HEK293 (cell line): ENCODE data around the gene CDK4.

Source experiments
- CTCF ChIA-PET: fragments of 350-600 bp; formaldehyde crosslinking; extraction: SDS; loops from one replicate; lab custom pipeline; 2021; ENCODE audit warnings: antibody characterized with exemption; lab: Yijun Ruan, JAX
- POLR2A ChIA-PET: fragments of 300-600 bp; formaldehyde crosslinking; extraction: SDS; loops from one replicate; lab custom pipeline; 2020; ENCODE audit warnings: antibody characterized with exemption, inconsistent platforms; lab: Yijun Ruan, JAX
- H3K27ac ChIP-seq: fragments of 200-500 bp; sonication (Bioruptor generic); 2 replicates; pipeline ENCODE4 v1.5.1; 2014; ENCODE audit warnings: low read depth, low read length, control low read depth, inconsistent platforms; ENCODE audit errors: extremely low read depth
- H3K36me3 ChIP-seq, 2 experiments: fragments of 200-500 bp in 1 of 2; sonication (Bioruptor generic) in 1 of 2; 1 replicate in 1 of 2; 2 replicates in 1 of 2; pipeline ENCODE4 v1.5.1; 2014 to 2017; ENCODE audit warnings: inconsistent platforms in 2 of 2, low read length in 2 of 2; ENCODE audit not compliant: control insufficient read depth in 2 of 2, insufficient read depth in 1 of 2
- H3K4me1 ChIP-seq: fragments of 200-500 bp; sonication (Bioruptor generic); 2 replicates; pipeline ENCODE4 v1.5.1; 2014; ENCODE audit warnings: mild to moderate bottlenecking, low read length, inconsistent platforms; ENCODE audit not compliant: control insufficient read depth, insufficient read depth
- H3K4me3 ChIP-seq: 2 replicates; pipeline ENCODE4 v1.5.1; 2011; ENCODE audit warnings: low read depth, mild to moderate bottlenecking, control low read depth, low read length, moderate library complexity
- H3K9me3 ChIP-seq: fragments of 200-500 bp; sonication (Bioruptor generic); 2 replicates; pipeline ENCODE4 v1.5.1; 2014; ENCODE audit warnings: low read depth, low read length, inconsistent platforms; ENCODE audit not compliant: control insufficient read depth, insufficient read depth
- FEZF1 ChIP-seq: fragments of 450-650 bp; formaldehyde crosslinking; IDR thresholded peaks from 2 replicates; pipeline ENCODE4 v1.5.1; 2016; ENCODE audit warnings: missing biosample characterization, missing genetic modification characterization
- GLI2 ChIP-seq: fragments of 450-650 bp; formaldehyde crosslinking; IDR thresholded peaks from 2 replicates; pipeline ENCODE4; 2017; ENCODE audit warnings: missing biosample characterization, missing genetic modification characterization, low read depth, borderline replicate concordance
- KLF10 ChIP-seq: fragments of 450-650 bp; IDR thresholded peaks from 2 replicates; pipeline ENCODE4 v1.5.1; 2018; ENCODE audit warnings: missing biosample characterization, mild to moderate bottlenecking, missing genetic modification characterization
- KLF16 ChIP-seq: fragments of 450-650 bp; formaldehyde crosslinking; IDR thresholded peaks from 2 replicates; pipeline ENCODE4 v1.5.1; 2017; ENCODE audit warnings: missing biosample characterization, missing genetic modification characterization
- MYNN ChIP-seq: fragments of 450-650 bp; formaldehyde crosslinking; IDR thresholded peaks from 2 replicates; pipeline ENCODE4 v1.5.1; 2016; ENCODE audit warnings: missing biosample characterization, missing genetic modification characterization, borderline replicate concordance
- PRDM1 ChIP-seq: fragments of 450-650 bp; formaldehyde crosslinking; IDR thresholded peaks from 2 replicates; pipeline ENCODE4; 2016; ENCODE audit warnings: missing biosample characterization, missing genetic modification characterization
- TRIM28 ChIP-seq: IDR thresholded peaks from 2 replicates; pipeline ENCODE4 v1.6.1; 2011; ENCODE audit warnings: low read length, control low read depth, borderline replicate concordance
- YY1 ChIP-seq: fragments of 450-650 bp; formaldehyde crosslinking; IDR thresholded peaks from 2 replicates; pipeline ENCODE4 v1.5.1; 2018; ENCODE audit warnings: missing biosample characterization, missing genetic modification characterization
- ZBTB48 ChIP-seq: fragments of 450-650 bp; formaldehyde crosslinking; IDR thresholded peaks from 2 replicates; pipeline ENCODE4 v1.5.1; 2016; ENCODE audit warnings: missing biosample characterization, missing genetic modification characterization
- ZEB2 ChIP-seq: fragments of 450-650 bp; formaldehyde crosslinking; IDR thresholded peaks from 2 replicates; pipeline ENCODE4 v1.5.1; 2016; ENCODE audit warnings: missing biosample characterization, missing genetic modification characterization
- ZFHX2 ChIP-seq: fragments of 450-650 bp; formaldehyde crosslinking; conservative IDR thresholded peaks from 2 replicates; pipeline ENCODE4 v1.5.1; 2016; ENCODE audit warnings: missing biosample characterization, missing genetic modification characterization
- ZNF138 ChIP-seq: fragments of 450-650 bp; formaldehyde crosslinking; IDR thresholded peaks from 2 replicates; pipeline ENCODE4 v1.5.1; 2016; ENCODE audit warnings: missing biosample characterization, missing genetic modification characterization, borderline replicate concordance
- ZNF140 ChIP-seq: fragments of 450-650 bp; formaldehyde crosslinking; IDR thresholded peaks from 2 replicates; pipeline ENCODE4 v1.5.1; 2016; ENCODE audit warnings: missing biosample characterization, missing genetic modification characterization
- ZNF155 ChIP-seq: fragments of 450-650 bp; formaldehyde crosslinking; IDR thresholded peaks from 2 replicates; pipeline ENCODE4 v1.5.1; 2016; ENCODE audit warnings: missing biosample characterization, missing genetic modification characterization
- ZNF202 ChIP-seq: fragments of 450-650 bp; formaldehyde crosslinking; IDR thresholded peaks from 2 replicates; pipeline ENCODE4 v1.5.1; 2016; ENCODE audit warnings: missing biosample characterization, missing genetic modification characterization, borderline replicate concordance
- ZNF510 ChIP-seq: fragments of 450-650 bp; formaldehyde crosslinking; IDR thresholded peaks from 2 replicates; pipeline ENCODE4 v1.5.1; 2018; ENCODE audit warnings: mild to moderate bottlenecking, missing genetic modification characterization, missing biosample characterization; ENCODE audit not compliant: insufficient replicate concordance
- ZNF521 ChIP-seq: fragments of 450-650 bp; formaldehyde crosslinking; IDR thresholded peaks from 2 replicates; pipeline ENCODE4 v1.5.1; 2017; ENCODE audit warnings: missing biosample characterization, mild to moderate bottlenecking, missing genetic modification characterization
- ZNF549 ChIP-seq: fragments of 450-650 bp; IDR thresholded peaks from 2 replicates; pipeline ENCODE4 v1.5.1; 2018; ENCODE audit warnings: missing biosample characterization, missing genetic modification characterization, mild to moderate bottlenecking, inconsistent platforms, moderate library complexity
- ZNF654 ChIP-seq: fragments of 450-650 bp; formaldehyde crosslinking; IDR thresholded peaks from 2 replicates; pipeline ENCODE4 v1.5.1; 2016; ENCODE audit warnings: low read depth, missing biosample characterization, missing genetic modification characterization
- ZNF785 ChIP-seq: fragments of 450-650 bp; formaldehyde crosslinking; IDR thresholded peaks from 2 replicates; pipeline ENCODE4 v1.5.1; 2016; ENCODE audit warnings: missing biosample characterization, missing genetic modification characterization
- ZSCAN23 ChIP-seq: fragments of 450-650 bp; formaldehyde crosslinking; IDR thresholded peaks from 2 replicates; pipeline ENCODE4 v1.5.1; 2016; ENCODE audit warnings: missing biosample characterization, missing genetic modification characterization
- TF ChIP-seq, protein P1 (sequence below): fragments of 450-650 bp; formaldehyde crosslinking; IDR thresholded peaks from 2 replicates; pipeline ENCODE4 v1.5.1; 2016; ENCODE audit warnings: missing biosample characterization, missing genetic modification characterization
- TF ChIP-seq, protein P2 (sequence below): fragments of 450-650 bp; formaldehyde crosslinking; conservative IDR thresholded peaks from 2 replicates; pipeline ENCODE4 v1.5.1; 2016; ENCODE audit warnings: low read depth, missing biosample characterization, missing genetic modification characterization
- TF ChIP-seq, protein P3 (sequence below): fragments of 450-650 bp; IDR thresholded peaks from 2 replicates; pipeline ENCODE4 v1.5.1; 2018; ENCODE audit warnings: missing biosample characterization, mild to moderate bottlenecking, missing genetic modification characterization
- TF ChIP-seq, protein P4 (sequence below): fragments of 450-650 bp; formaldehyde crosslinking; IDR thresholded peaks from 2 replicates; pipeline ENCODE4 v1.5.1; 2017; ENCODE audit warnings: missing biosample characterization, mild to moderate bottlenecking, missing genetic modification characterization, moderate library complexity
- TF ChIP-seq, protein P5 (sequence below): fragments of 450-650 bp; formaldehyde crosslinking; IDR thresholded peaks from 2 replicates; pipeline ENCODE4 v1.5.1; 2016; ENCODE audit warnings: missing biosample characterization, missing genetic modification characterization

The CDK4 gene

DNA sequence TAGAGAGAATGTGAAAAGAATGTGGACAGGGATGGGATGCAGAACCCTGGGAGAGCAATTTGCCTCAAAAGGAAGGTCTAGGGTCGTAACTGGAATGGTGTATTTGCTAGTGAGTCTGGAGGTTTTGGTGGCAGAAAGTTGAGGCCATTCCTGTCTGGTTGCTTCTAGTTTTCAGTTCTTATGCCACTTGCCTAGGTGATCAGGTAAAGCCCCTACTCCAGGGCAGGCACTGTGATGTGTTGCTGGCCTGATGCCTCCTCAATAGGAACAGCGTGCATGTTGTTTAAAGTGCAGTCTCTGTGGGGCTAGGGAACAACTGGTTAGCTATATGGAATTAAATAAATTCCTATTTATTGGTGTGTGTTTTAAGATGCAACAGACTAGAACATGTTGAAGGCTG is 51.8 kb downstream of the CDK4 start:
- no peaks in the 10 kb centered on the region for H3K4me1 ChIP-seq
- H3K36me3 ChIP-seq, result peaks cover 25 to 50% of the 10 kb centered on the region in 2 experiments
- POLR2A ChIA-PET, result no interaction called here
- H3K4me3 ChIP-seq, result no peak overlapping the region
- CTCF ChIA-PET, result no interaction called here
- H3K9me3 ChIP-seq, result no peaks in the 10 kb centered on the region; the same call in 1 of the 2 replicates
- H3K27ac ChIP-seq, result no peak overlapping the region
- TF ChIP-seq PRDM1 (tag by site-specific recombination), result no peak
- TF ChIP-seq ZNF549 (tag by site-specific recombination), result no peak
- no peak for TF ChIP-seq ZNF521 (tag by site-specific recombination)
- TF ChIP-seq, protein P1, sequence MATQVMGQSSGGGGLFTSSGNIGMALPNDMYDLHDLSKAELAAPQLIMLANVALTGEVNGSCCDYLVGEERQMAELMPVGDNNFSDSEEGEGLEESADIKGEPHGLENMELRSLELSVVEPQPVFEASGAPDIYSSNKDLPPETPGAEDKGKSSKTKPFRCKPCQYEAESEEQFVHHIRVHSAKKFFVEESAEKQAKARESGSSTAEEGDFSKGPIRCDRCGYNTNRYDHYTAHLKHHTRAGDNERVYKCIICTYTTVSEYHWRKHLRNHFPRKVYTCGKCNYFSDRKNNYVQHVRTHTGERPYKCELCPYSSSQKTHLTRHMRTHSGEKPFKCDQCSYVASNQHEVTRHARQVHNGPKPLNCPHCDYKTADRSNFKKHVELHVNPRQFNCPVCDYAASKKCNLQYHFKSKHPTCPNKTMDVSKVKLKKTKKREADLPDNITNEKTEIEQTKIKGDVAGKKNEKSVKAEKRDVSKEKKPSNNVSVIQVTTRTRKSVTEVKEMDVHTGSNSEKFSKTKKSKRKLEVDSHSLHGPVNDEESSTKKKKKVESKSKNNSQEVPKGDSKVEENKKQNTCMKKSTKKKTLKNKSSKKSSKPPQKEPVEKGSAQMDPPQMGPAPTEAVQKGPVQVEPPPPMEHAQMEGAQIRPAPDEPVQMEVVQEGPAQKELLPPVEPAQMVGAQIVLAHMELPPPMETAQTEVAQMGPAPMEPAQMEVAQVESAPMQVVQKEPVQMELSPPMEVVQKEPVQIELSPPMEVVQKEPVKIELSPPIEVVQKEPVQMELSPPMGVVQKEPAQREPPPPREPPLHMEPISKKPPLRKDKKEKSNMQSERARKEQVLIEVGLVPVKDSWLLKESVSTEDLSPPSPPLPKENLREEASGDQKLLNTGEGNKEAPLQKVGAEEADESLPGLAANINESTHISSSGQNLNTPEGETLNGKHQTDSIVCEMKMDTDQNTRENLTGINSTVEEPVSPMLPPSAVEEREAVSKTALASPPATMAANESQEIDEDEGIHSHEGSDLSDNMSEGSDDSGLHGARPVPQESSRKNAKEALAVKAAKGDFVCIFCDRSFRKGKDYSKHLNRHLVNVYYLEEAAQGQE (tag by site-specific recombination), result no peak
- TF ChIP-seq ZFHX2 (tag by site-specific recombination), result no peak
- no peak for TF ChIP-seq TRIM28
- no peak for TF ChIP-seq ZEB2 (tag by site-specific recombination)
- TF ChIP-seq FEZF1 (tag by site-specific recombination), result no peak
- TF ChIP-seq ZNF140 (tag by site-specific recombination), result no peak
- no peak for TF ChIP-seq ZBTB48 (tag by site-specific recombination)
- TF ChIP-seq, protein P2, sequence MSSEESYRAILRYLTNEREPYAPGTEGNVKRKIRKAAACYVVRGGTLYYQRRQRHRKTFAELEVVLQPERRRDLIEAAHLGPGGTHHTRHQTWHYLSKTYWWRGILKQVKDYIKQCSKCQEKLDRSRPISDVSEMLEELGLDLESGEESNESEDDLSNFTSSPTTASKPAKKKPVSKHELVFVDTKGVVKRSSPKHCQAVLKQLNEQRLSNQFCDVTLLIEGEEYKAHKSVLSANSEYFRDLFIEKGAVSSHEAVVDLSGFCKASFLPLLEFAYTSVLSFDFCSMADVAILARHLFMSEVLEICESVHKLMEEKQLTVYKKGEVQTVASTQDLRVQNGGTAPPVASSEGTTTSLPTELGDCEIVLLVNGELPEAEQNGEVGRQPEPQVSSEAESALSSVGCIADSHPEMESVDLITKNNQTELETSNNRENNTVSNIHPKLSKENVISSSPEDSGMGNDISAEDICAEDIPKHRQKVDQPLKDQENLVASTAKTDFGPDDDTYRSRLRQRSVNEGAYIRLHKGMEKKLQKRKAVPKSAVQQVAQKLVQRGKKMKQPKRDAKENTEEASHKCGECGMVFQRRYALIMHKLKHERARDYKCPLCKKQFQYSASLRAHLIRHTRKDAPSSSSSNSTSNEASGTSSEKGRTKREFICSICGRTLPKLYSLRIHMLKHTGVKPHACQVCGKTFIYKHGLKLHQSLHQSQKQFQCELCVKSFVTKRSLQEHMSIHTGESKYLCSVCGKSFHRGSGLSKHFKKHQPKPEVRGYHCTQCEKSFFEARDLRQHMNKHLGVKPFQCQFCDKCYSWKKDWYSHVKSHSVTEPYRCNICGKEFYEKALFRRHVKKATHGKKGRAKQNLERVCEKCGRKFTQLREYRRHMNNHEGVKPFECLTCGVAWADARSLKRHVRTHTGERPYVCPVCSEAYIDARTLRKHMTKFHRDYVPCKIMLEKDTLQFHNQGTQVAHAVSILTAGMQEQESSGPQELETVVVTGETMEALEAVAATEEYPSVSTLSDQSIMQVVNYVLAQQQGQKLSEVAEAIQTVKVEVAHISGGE (tag by site-specific recombination), result no peak
- no peak for TF ChIP-seq YY1 (tag by site-specific recombination)
- TF ChIP-seq, protein P3, sequence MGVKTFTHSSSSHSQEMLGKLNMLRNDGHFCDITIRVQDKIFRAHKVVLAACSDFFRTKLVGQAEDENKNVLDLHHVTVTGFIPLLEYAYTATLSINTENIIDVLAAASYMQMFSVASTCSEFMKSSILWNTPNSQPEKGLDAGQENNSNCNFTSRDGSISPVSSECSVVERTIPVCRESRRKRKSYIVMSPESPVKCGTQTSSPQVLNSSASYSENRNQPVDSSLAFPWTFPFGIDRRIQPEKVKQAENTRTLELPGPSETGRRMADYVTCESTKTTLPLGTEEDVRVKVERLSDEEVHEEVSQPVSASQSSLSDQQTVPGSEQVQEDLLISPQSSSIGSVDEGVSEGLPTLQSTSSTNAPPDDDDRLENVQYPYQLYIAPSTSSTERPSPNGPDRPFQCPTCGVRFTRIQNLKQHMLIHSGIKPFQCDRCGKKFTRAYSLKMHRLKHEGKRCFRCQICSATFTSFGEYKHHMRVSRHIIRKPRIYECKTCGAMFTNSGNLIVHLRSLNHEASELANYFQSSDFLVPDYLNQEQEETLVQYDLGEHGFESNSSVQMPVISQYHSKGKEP (tag by site-specific recombination), result no peak
- TF ChIP-seq GLI2, result no peak
- no peak for TF ChIP-seq MYNN (tag by site-specific recombination)
- no peak for TF ChIP-seq ZNF654 (tag by site-specific recombination)
- TF ChIP-seq ZSCAN23 (tag by site-specific recombination), result no peak

DNA sequence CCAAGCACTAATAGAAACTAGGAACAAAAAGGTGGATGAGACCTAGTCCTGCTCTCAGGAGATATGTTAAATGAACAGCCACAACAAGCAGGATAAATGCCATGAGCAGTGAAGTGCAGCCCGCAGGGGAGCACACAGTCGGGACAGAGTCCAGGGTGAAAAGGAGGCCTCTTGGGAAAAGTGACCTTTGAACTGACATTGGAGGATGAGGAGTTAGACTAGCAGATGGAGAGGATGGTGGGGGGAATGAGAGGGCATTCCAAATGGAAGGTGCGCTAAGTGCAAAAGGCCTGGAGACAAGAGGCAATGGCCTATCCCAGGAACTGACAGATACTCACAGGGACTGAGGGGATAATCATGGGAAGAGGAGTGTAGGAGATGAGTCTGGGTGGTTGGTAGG is 53.7 kb downstream of the CDK4 start:
- H3K27ac ChIP-seq, result no peak overlapping the region
- peaks cover 3% of the 10 kb centered on the region; the same call in 1 of the 2 replicates for H3K4me1 ChIP-seq
- ChIA-PET POLR2A (no interaction called here), CTCF (no interaction called here)
- H3K4me3 ChIP-seq, result no peak overlapping the region
- H3K36me3 ChIP-seq, result peaks cover 17 to 46% of the 10 kb centered on the region in 2 experiments
- no peaks in the 10 kb centered on the region for H3K9me3 ChIP-seq
- TF ChIP-seq KLF16 (tag by site-specific recombination), result no peak
- no peak for TF ChIP-seq ZNF510
- TF ChIP-seq, protein P4, sequence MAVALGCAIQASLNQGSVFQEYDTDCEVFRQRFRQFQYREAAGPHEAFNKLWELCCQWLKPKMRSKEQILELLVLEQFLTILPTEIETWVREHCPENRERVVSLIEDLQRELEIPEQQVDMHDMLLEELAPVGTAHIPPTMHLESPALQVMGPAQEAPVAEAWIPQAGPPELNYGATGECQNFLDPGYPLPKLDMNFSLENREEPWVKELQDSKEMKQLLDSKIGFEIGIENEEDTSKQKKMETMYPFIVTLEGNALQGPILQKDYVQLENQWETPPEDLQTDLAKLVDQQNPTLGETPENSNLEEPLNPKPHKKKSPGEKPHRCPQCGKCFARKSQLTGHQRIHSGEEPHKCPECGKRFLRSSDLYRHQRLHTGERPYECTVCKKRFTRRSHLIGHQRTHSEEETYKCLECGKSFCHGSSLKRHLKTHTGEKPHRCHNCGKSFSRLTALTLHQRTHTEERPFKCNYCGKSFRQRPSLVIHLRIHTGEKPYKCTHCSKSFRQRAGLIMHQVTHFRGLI (tag by site-specific recombination), result no peak
- TF ChIP-seq ZNF155 (tag by site-specific recombination), result no peak
- no peak for TF ChIP-seq ZNF202 (tag by site-specific recombination)
- TF ChIP-seq MYNN (tag by site-specific recombination), result no peak
- TF ChIP-seq ZNF138 (tag by site-specific recombination), result no peak
- no peak for TF ChIP-seq ZNF785
- TF ChIP-seq KLF10 (tag by site-specific recombination), result no peak
- TF ChIP-seq, protein P5, sequence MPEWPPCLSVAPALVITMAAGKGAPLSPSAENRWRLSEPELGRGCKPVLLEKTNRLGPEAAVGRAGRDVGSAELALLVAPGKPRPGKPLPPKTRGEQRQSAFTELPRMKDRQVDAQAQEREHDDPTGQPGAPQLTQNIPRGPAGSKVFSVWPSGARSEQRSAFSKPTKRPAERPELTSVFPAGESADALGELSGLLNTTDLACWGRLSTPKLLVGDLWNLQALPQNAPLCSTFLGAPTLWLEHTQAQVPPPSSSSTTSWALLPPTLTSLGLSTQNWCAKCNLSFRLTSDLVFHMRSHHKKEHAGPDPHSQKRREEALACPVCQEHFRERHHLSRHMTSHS (tag by site-specific recombination), result no peak
